GM19372 (cell line): ENCODE measurements around the gene SIN3A.
A peak's percentile ranks its signal among the peaks of the same experiment; 100 is the strongest.
"Not testable (repeated sequence)": the region's sequence is repeated elsewhere in the genome, so short reads cannot be mapped to it uniquely, and the experiment has no call there.

Experiments
- ATAC-seq: cut with Tn5 transposase; IDR thresholded peaks from one replicate; pipeline ENCODE4 v1.9.1; 2021; ENCODE audit warnings: mild to moderate bottlenecking, low read depth, moderate library complexity; ENCODE audit not compliant: unreplicated experiment

Gene SIN3A

GRCh38 chr15:75383986-75384385 lies 67.5 kb downstream of the SIN3A start:
- ATAC-seq = not testable (repeated sequence)

DNA sequence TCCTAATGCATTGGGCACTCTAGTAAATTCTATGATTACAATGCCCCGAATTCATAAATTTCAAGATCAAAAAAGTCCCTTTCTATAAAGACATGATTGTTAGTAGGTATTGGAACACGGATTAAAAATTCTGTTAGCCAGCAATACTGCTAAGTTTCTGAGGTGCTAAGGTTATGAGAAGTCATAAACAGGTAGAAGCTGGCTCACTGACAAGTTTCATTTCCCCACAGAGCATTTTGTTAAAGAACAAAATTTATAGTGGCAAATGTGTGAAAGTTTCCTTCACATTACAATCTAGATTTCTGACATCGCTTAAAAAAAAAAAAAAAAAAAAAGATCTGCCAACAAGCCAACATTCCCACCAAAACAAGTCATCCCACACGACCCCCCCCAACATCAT lies 70.7 kb downstream of the SIN3A start:
- ATAC-seq = no peak

DNA sequence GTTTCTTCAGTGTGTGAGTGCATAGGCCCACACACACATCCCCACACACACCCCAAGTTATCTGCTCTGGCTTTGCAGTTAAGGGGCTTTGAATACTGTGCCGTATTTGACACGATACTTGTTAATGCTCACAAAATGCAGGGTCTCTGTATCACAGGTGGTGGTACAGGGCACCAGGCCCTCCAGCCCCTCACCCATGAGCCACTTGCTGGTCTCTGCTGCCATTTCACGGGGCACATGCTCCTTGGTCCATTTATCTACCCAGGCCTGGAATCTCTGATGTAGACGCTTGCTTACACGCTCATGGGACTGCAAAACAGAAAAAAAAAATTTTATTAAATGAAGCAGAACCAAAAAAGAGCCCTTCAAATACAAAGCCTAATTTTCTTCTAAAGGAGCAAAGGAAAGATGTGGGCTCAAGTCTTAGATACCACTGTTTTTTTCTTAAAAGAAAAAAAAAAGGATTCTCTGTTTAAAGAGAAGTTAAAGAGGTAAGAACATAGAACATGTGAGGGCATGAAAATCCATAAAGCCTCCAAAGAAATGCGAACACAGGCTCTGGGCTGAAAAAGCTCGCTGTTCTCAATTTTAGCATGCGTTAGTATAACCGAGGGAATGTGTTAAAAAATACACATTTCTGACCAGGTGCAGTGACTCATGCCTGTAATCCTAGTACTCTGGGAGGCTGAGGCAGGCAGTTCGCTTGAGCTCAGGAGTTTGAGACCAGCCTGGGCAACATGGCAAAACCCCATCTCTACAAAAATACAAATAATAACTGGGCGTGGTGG lies 79.4 kb downstream of the SIN3A start:
- no peak for ATAC-seq

DNA sequence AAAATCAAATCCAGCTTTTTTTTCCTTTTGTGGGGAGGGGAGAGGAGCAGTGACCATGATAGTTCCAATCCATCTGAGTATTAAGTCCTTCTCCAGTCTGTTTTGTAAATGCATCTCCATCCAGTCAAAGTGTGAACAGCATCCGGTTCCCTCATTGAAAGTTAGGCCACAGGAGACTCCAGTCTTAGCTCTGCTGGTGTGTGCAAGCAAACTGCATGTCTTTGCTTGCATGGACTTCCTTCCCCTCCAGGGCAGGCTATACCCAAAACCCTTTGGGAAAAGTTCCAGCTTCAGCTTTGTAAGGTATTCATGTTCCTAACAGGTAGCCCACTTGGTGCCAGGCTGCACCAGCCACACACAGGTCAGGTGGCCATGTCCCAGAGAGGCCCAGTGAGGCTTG lies 80.0 kb downstream of the SIN3A start:
- no peak for ATAC-seq

GRCh38 chr15:75369897-75370581 lies 81.5 kb downstream of the SIN3A start:
- ATAC-seq = no peak

DNA sequence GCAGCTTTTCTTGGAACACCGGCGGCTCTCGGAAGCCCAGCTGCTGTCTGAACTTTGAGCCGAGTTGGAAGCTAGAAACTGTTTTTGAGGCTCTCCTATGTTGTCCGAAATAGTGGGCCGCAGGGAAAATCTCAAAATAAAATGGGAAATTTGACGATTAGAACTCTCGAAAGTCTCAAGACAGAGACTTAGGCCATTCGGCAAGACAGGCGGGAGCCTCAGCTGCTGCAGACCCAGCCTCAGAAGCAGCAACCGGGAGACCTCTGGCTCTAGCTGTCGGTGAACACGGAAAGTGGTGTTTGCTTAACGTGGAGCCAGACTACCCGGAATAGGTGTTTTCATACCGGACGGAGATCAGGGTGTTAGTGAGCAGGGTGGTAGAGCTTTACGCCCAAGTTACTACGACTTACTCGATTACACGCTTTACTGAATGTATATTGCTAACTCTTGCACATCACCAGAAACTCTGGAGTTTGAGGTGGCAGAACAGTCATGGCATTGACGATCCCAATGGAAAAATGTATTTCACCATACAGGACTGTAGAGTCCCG lies 82.7 kb downstream of the SIN3A start:
- ATAC-seq = no peak

DNA sequence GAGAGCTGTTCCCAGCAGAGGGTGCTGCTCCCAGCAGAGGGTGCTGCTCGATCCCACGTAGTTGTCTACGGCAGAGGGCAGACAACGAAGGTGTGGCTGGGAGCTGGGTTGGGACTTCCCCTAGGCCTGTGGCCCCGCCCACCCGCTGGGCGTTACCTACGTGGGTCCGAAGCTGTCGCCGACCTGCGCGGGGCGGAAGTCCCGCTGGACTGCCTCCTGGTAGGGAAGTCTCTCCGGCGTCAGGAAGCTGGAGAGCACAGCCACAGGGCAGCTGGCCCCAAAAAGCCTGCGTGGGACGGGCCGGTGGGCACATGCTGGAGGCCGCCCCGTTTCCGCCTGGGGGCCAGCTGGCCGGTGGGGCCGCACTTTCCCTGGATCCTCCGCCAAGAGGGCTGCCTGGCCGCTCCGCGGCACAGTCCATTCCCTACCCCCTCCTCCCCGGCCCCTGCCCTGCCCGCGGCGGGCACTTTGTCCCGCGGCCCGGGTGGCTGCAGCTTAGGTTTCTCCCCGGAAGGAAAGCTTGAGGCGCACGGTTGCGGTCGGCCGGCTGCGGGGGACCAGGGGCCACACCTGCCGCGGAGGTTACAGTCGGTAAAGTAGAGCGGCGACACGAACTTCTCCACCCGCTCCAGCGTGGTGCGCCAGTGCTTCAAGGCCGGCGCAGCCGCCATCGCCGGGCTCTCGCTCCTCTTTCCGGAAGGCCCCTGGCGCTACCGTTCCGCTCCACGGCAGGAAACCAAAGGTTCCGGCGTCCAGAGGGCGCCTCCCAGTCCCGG lies 83.4 kb downstream of the SIN3A start, which contains the start of gene MAN2C1:
Gene MAN2C1 (minus strand): TSS at position 695 of the 776 bp plus-strand sequence. CDS start 24 bp downstream, at position 671.
- peak; percentile 92 for ATAC-seq

GRCh38 chr15:75367406-75367912 lies 84.0 kb downstream of the SIN3A start:
- ATAC-seq = no peak

DNA sequence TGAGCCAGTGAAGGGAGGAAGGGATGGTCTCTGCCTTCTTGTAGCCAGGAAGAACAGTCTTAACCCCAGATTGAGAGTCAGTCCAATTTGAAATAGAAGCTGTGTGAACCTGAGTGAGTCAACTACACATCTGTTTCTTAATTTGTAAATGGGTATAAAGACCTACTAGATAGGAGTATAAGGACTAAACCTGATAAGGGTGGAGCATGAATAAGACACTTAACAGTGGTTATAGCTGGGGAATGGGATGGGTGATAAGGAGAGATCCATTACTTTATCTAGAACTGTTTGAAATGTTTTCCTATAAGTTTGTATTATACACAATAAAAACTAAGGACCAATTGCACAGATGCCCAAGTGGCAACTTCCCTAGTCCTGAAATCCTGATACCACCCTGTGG lies 84.5 kb downstream of the SIN3A start:
- no peak for ATAC-seq

GRCh38 chr15:75366163-75366562 lies 85.3 kb downstream of the SIN3A start:
- no peak for ATAC-seq

GRCh38 chr15:75364881-75365280 lies 86.6 kb downstream of the SIN3A start:
- no peak for ATAC-seq

DNA sequence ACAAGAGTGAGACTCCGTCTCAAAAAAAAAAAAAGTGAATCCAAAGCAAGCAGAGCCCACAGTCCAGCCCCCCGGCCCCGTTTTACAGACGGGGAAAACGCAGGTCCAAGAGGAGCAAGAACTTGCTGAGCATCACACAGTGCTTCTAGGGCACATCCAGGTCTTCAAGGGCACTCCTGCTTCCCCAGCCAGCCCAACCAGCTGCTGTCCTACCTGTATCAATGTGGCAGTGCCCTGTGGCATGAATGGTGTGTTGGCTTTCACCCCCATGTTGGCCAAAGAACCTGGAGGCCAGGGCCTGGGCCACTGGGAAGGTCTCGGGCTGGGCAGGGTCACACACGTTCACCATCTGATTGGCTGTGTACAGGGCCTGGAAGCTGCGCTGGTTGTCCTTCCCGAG lies 87.7 kb downstream of the SIN3A start:
- ATAC-seq = no peak

DNA sequence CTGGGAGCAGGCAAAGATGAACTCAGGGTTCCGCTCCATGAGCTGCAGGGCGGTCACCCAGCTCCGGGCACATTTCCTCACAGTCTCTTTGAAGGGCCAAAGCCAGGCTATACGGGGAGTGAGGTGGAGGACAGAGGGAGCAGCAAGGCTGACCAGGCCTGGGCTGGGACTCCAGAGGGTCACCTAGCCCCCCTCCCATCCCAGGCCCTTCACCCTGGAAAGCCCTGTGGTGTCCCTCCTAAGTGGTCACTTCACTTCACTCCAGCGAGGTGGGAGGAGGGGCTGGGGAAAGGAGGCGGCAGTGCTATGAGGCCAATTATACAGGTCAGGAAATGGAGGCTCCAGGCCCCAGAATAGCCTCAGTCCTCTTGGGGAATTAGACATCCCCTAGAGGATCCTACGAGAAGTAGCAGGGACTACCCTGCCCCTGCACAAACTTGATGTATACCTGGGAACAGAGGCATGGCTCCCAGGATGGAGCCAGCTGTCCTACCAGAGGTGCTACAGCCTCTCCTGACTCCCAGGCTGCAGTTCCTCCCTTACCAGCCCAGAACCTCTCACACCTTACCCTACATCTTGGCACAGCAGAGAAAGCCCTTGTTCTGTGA lies 88.7 kb downstream of the SIN3A start:
- no peak for ATAC-seq

GRCh38 chr15:75361989-75362641 lies 89.4 kb downstream of the SIN3A start:
- no peak for ATAC-seq

DNA sequence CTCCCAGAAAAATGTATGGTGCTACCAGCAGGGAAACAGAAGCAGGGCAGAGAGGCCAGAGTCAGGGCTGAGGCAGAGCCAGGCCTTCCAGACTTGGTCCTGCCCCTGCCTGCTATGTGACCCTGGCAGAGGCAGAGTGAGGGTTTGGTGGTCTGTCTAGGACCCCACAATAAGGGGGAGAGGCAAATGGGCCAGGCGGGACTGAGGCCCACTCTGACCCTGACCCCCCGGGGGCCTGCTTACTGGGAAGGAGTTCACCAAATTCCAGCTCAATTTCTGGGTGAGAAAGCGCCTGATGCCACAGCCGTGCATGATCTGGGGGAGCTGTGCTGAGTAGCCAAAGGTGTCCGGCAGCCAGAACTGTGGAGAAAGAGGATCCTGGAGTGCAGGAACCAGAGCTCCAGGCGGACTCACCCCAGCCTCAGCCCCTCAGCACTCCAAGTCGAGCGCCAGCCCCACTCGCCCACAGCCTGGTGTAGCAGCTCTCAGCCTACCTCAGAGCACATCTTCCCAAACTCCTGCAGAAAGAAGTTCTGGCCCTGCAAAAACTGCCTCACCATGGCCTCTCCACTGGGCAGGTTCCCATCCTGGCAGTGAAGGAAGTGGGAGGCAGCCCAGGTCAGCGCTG lies 90.0 kb downstream of the SIN3A start:
- ATAC-seq = no peak

DNA sequence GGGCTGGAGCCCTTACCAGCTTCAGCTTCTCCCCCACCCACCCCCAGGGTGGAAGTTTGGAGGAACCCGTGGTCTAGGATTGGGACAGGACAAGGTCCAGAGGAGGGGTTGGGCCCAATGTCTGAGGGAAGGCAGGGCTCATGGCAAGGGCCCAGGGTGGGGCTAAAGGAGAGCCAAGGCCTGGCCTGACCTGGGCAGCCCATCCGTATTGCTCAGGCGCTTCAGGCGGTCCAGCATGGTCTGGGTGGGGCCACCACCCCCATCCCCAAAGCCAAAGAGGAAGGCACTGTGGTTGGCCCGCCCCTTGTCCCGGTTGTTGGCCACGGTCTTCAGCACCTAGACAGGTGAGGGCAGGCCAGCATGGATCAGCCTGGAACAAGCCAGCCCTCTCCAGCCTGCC lies 90.6 kb downstream of the SIN3A start:
- no peak for ATAC-seq

- ATAC-seq = no peak
Observed at GRCh38 chr15:75360391-75360790, 91.1 kb downstream of the SIN3A start.

- no peak for ATAC-seq
Observed at GRCh38 chr15:75359537-75360250, 91.8 kb downstream of the SIN3A start.
